Measurements from ENCODE around the gene HAO1. TPM values are rescaled to one million over a fixed set of nuclear protein-coding genes. Genes with fewer than 3 reads are reported as not detected.

HAO1 gene
- total RNA-seq, 1 donor from 2014 or later = 0.20 TPM

GRCh38 chr20:7883309-7883708, 56.9 kb downstream of the HAO1 start:
- Mint-ChIP-seq H3K27ac (ENCODE audit: unreplicated experiment) (no peak overlapping the region), H3K4me3 (ENCODE audit: unreplicated experiment) (no peak overlapping the region), H3K4me1 (ENCODE audit: low read depth, unreplicated experiment) (no peaks in the 10 kb centered on the region), H3K9me3 (ENCODE audit: unreplicated experiment) (no peaks in the 10 kb centered on the region), H3K36me3 (ENCODE audit: low read depth, unreplicated experiment) (no peaks in the 10 kb centered on the region), H3K27me3 (ENCODE audit: low read depth, unreplicated experiment) (no peaks in the 10 kb centered on the region)
- H4K20me1 ChIP-seq (ENCODE audit: insufficient read depth, low read length) = no peaks in the 10 kb centered on the region
- H3K9me3 ChIP-seq (ENCODE audit: insufficient read depth, low read depth, low read length) = no peaks in the 10 kb centered on the region
- H3K79me2 ChIP-seq (ENCODE audit: insufficient read depth, low read length) = no peaks in the 10 kb centered on the region
- no peaks in the 10 kb centered on the region for H3K4me1 ChIP-seq (ENCODE audit: insufficient read depth, low read length)
- H3K4me3 ChIP-seq (ENCODE audit: insufficient read depth, low read depth, low read length) = no peak overlapping the region
- DNase-seq (ENCODE audit: low read depth) (no peak), FAIRE-seq (no peak)
- H2AFZ ChIP-seq (ENCODE audit: low read depth, low read length) = no peak overlapping the region
- no peak overlapping the region for H3K27ac ChIP-seq (ENCODE audit: low read depth, low read length)
- no peaks in the 10 kb centered on the region for H3K36me3 ChIP-seq (ENCODE audit: insufficient read depth, low read length)
- H3K27me3 ChIP-seq (ENCODE audit: insufficient read depth, low read length) = no peaks in the 10 kb centered on the region
- no peak overlapping the region for H3K4me2 ChIP-seq (ENCODE audit: low read length)
- TF ChIP-seq EZH2 (IDR thresholded peaks at IDR 0.05; ENCODE audit: insufficient read depth, low read length) (no peak), CTCF (IDR thresholded peaks at IDR 0.05; ENCODE audit: insufficient read depth, low read depth, low read length) (no peak)
- no peak overlapping the region for H3K9ac ChIP-seq (ENCODE audit: low read length)

- H3K4me3 ChIP-seq (ENCODE audit: insufficient read depth, low read depth, low read length) = no peak overlapping the region
- H3K27me3 ChIP-seq (ENCODE audit: insufficient read depth, low read length) = no peaks in the 10 kb centered on the region
- H3K79me2 ChIP-seq (ENCODE audit: insufficient read depth, low read length) = no peaks in the 10 kb centered on the region
- H3K9me3 Mint-ChIP-seq (ENCODE audit: unreplicated experiment) = no peaks in the 10 kb centered on the region
- H3K4me1 Mint-ChIP-seq (ENCODE audit: low read depth, unreplicated experiment) = no peaks in the 10 kb centered on the region
- DNase-seq (ENCODE audit: low read depth) (no peak), FAIRE-seq (no peak)
- H2AFZ ChIP-seq (ENCODE audit: low read depth, low read length) = no peak overlapping the region
- H3K9me3 ChIP-seq (ENCODE audit: insufficient read depth, low read depth, low read length) = no peaks in the 10 kb centered on the region
- H3K36me3 ChIP-seq (ENCODE audit: insufficient read depth, low read length) = no peaks in the 10 kb centered on the region
- no peaks in the 10 kb centered on the region for H3K36me3 Mint-ChIP-seq (ENCODE audit: low read depth, unreplicated experiment)
- no peak for TF ChIP-seq EZH2 (IDR thresholded peaks at IDR 0.05; ENCODE audit: insufficient read depth, low read length)
- no peak for TF ChIP-seq CTCF (IDR thresholded peaks at IDR 0.05; ENCODE audit: insufficient read depth, low read depth, low read length)
- H3K4me3 Mint-ChIP-seq (ENCODE audit: unreplicated experiment) = no peak overlapping the region
- no peaks in the 10 kb centered on the region for H3K27me3 Mint-ChIP-seq (ENCODE audit: low read depth, unreplicated experiment)
- H3K9ac ChIP-seq (ENCODE audit: low read length) = no peak overlapping the region
- H3K27ac Mint-ChIP-seq (ENCODE audit: unreplicated experiment) = no peak overlapping the region
- H3K4me2 ChIP-seq (ENCODE audit: low read length) = no peak overlapping the region
- H4K20me1 ChIP-seq (ENCODE audit: insufficient read depth, low read length) = no peaks in the 10 kb centered on the region
- H3K27ac ChIP-seq (ENCODE audit: low read depth, low read length) = no peak overlapping the region
- H3K4me1 ChIP-seq (ENCODE audit: insufficient read depth, low read length) = no peaks in the 10 kb centered on the region
These were observed 58.2 kb downstream of the HAO1 start for GRCh38 chr20:7882076-7882475.

GRCh38 chr20:7881551-7881950, 58.7 kb downstream of the HAO1 start:
- Mint-ChIP-seq H3K27ac (ENCODE audit: unreplicated experiment) (no peak overlapping the region), H3K9me3 (ENCODE audit: unreplicated experiment) (no peaks in the 10 kb centered on the region), H3K4me3 (ENCODE audit: unreplicated experiment) (no peak overlapping the region), H3K36me3 (ENCODE audit: low read depth, unreplicated experiment) (no peaks in the 10 kb centered on the region), H3K4me1 (ENCODE audit: low read depth, unreplicated experiment) (no peaks in the 10 kb centered on the region), H3K27me3 (ENCODE audit: low read depth, unreplicated experiment) (no peaks in the 10 kb centered on the region)
- no peaks in the 10 kb centered on the region for H3K9me3 ChIP-seq (ENCODE audit: insufficient read depth, low read depth, low read length)
- no peaks in the 10 kb centered on the region for H3K36me3 ChIP-seq (ENCODE audit: insufficient read depth, low read length)
- no peak overlapping the region for H3K4me3 ChIP-seq (ENCODE audit: insufficient read depth, low read depth, low read length)
- DNase-seq (ENCODE audit: low read depth) (no peak), FAIRE-seq (no peak)
- no peaks in the 10 kb centered on the region for H3K4me1 ChIP-seq (ENCODE audit: insufficient read depth, low read length)
- no peaks in the 10 kb centered on the region for H3K79me2 ChIP-seq (ENCODE audit: insufficient read depth, low read length)
- TF ChIP-seq CTCF (IDR thresholded peaks at IDR 0.05; ENCODE audit: insufficient read depth, low read depth, low read length) (no peak), EZH2 (IDR thresholded peaks at IDR 0.05; ENCODE audit: insufficient read depth, low read length) (no peak)
- H3K27me3 ChIP-seq (ENCODE audit: insufficient read depth, low read length) = no peaks in the 10 kb centered on the region
- no peak overlapping the region for H3K27ac ChIP-seq (ENCODE audit: low read depth, low read length)
- no peaks in the 10 kb centered on the region for H4K20me1 ChIP-seq (ENCODE audit: insufficient read depth, low read length)
- H3K9ac ChIP-seq (ENCODE audit: low read length) = no peak overlapping the region
- H2AFZ ChIP-seq (ENCODE audit: low read depth, low read length) = no peak overlapping the region
- H3K4me2 ChIP-seq (ENCODE audit: low read length) = no peak overlapping the region
